Activated gamma-delta T cell treated with Interleukin-2 at 50 U/mL for 16 hours (primary cell): ENCODE data around the gene SLC19A2.
"Not testable (repeated sequence)": the region's sequence is repeated elsewhere in the genome, so short reads cannot be mapped to it uniquely, and the experiment has no call there.

Experiments
- DNase-seq: peaks from one replicate; pipeline ENCODE4 v3.0.0-alpha.2; 2020

Gene SLC19A2

DNA sequence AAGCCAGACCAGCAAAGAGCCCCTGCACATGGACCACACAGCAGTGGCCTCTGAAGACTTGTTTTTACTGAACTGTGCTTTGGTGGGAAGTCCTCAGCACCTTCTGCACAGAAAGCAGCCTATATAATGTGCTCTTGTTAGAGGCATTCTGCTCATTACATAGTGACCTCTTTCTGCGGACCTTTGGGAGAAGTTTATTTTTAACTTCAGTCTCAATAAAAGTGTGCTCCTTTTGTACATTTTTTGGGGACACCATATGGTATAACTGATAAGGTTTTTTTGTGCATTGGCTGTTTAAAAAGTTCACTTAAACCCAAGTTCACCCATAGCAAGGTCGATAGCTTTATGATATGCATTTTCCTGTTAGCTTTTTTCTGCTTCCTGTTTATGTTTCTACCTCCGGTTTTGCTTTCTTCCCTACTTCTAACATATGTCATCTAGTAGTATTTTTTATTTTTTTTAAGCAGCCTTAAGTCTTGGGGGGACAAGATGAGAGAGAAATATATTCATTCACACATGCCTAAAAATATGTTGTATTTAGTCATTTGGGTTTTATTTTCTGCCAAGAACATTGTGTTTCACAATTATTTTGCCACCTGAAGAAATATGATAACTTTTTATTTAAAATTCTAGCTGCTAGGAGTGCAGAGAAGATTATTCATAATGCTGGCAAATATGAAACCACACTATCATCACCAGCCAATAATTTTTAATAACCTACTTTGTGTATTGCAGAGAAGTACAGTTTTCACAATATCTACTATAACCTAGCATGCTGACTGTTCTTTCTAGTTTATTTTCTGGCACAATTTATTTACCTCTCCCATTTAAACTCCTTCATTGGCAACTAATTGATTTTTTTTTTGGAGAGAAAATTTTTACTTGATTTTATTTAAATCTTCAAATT, 22.9 kb upstream of the SLC19A2 start:
- no peak for DNase-seq

DNA sequence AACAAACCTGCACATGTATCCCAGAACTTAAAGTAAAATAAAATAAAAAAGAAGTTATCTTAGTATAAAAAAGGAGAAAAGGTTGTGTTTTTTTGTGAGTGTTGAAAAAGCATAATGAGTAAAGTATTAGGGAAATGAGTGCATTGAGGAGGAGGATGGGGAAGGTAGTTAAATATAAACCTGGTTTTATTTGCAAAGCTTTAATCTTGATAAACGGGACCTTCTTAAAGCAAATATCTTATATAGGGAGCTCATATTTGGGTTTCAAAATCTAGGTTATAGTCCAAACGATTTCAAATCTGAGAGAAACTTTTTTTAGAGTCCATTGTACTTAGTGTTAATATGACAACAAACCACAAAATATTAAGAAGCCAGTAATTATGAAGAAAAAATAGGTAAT, 21.7 kb upstream of the SLC19A2 start:
- DNase-seq = no peak

DNA sequence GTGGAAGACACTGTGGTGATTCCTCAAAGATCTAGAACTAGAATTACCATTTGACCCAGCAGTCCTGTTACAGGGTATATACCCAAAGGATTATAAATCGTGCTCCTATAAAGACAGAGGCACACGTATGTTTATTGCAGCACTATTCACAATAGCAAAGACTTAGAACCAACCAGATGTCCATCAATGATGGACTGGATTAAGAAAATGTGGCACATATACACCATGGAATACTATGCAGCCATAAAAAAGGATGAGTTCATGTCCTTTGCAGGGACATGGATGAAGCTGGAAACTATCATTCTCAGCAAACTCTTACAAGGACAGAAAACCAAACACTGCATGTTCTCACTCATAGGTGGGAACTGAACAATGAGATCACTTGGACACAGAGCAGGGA, 17.9 kb upstream of the SLC19A2 start:
- DNase-seq = not testable (repeated sequence)

DNA sequence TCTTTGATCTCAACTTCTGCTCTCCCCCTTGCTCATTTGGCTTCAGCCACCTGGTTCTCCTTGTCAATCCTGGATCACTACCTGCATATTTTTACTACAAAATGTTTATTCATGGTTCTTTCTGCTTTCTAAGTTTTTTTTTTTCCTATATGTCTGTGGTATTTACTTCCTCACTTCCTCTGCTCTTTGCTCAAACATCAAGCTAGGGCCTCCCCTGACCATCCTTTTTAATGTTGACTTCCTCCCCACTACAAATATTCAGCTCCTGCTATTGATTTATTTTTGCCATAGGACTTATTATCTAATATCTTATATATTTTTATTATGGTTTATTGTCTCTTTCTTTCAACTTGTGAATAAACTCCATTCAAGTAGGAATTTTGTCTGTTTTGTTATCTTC, 14.1 kb upstream of the SLC19A2 start:
- no peak for DNase-seq

DNA sequence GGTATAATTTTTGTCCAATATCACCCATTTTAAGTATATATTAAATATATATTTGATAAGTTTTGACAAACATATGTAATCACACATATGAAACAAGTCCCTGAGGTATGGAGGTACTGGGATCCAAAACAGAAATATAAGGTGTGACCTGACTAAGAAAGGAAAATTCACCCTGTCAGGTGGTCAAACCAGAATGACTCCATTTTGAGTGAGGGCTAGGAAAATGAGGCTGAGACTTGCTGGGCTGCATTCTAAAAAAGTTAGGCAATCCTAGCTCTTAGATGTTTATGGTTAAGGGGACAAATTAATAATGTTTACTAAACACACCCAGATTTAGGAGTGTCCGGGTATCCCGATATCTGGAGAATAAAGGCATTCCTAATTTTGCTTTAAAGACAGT, 11.6 kb upstream of the SLC19A2 start:
- DNase-seq = no peak

DNA sequence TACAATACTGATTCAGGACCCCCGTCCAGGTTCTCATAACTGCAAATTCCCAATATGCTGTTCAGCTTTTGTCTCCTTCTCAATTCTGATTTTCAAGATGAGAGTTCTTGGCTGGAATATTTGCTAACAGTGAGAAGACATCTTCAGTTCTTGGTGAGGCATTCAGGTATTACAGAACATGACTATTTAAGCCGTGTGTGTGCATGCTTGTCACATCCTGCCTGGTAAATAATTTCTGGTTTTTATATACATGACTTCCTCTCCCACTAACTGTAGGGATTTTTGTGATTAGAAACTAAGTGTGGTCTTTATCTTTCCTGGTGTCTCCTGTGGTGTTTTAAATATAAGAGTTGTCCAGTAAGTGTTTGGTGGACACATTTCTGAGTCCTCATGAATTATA, 10.2 kb upstream of the SLC19A2 start:
- DNase-seq = no peak

DNA sequence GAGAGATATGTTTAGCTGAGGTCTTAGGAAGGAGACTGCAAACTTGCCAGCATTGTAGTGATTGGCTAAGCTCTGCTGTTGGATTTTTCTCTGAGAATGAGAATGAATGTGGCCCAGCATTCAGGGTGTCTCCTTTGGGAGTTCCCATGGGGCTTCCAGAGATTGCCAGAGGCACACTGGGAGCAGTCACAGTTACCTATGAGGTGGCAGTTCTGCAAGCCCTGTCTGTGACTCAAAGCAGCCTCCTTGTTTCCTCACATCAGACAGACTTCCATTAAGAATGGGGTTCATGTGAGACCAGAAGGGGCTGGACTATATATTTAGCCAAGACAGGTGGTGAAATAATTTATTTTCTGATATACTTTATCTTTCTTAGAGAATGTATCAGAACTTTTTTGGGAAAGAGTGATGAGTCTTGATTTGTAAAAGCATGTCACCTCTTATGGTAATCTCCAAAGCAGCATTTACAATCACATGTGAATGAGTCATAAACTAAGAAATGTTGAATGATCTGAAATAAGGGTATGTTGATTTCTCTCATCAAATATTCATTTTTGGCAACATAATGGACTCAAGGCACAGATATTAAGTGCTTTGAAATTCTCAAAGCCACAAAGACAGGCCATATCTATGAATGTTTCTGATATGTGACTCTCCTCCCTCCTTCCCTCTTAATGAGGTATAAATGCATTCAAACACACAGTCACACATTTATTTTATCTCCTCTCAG, 9.5 kb upstream of the SLC19A2 start:
- DNase-seq = no peak

DNA sequence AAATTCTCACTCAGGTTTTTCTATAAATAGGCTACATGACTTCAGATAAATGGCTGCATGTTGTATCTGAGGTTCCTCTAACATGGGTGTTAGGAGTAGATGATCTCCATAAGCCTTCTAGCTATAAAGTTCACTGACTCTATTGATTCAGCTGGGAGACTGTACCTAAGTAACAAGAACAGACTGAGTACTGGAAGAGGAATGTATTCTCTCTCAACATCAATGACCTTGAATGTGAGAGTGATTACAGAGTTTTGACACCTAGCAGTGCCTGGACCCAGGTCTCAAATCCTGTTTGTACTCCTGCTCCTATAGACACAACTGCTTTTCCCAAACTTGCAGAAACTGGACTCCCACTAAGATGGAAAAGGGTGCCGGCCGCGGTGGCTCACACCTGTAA, 8.6 kb upstream of the SLC19A2 start:
- DNase-seq = no peak

DNA sequence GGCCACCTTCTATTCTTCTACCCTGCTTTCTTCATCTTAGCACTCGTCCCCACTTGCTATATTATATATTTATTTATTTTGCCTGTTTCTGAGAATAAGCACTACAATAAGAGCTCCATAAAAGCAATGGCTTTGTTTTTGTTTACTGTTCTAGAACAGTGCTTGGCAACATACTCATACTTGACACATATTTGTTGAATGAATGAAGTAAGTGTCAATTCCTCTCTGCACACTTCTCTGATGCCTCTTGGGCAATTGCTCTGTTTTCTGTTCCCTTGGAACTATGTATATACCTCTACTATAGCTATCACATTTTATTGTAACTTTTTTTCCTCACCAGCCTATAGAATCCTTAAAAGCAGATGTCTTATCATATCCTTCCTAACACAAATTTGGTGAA, 7.5 kb upstream of the SLC19A2 start:
- no peak for DNase-seq

DNA sequence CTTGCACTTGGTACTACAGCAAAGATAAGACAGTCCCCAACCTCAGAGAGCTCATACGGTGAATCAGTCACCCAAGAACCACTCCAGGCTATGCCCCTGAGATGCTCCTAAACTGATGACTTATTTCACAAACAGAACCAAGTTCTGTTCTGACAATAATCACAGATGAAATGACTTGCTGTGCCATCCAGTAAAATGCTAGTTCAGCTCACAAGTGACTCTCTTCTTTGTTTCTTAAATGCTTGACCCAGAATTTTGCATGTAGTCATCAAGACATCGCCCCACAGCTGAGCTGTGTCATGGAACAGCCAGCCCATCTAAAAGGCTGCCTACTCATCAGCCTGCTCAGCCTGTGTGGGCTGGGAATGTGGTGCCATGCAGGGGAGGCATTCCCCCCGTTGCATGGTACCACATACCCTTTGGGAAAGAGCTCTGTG, 6.1 kb upstream of the SLC19A2 start:
- DNase-seq = no peak

DNA sequence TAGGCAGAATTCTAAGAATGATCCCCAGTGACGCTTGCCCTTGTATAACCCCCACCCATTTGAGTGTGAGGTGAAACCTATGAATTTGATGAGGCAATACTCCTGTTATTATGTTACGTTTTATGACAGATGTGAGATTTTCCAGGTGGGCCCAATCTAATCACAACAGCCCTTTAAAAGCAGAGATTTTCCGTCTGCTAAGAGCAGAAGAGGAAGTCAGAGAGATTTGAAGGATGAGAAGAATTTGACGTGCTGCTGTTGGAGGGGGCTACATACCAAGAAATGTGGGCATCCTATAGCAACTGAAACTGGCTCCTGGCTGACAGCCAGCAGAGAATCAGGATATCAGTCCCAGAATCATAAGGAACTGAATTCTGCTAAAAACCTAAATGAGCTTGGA, 2.4 kb upstream of the SLC19A2 start:
- no peak for DNase-seq

DNA sequence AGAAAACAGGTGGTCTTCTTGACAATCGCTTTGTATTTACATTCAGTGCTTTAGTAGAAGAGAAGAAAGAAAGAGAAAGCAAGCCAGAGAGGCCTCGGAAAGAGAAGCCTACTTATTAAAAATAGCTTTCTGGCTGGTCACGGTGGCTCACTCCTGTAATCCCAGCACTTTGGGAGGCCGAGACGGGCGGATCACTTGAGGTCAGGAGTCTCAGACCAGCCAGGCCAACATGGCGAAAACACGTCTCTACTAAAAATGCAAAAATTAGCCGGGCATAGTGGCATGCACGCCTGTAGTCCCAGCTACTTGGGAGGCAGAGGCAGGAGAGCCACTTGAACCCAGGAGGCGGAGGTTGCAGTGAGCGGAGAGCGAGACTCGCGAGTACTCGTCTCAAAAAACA, 1.8 kb upstream of the SLC19A2 start:
- no peak for DNase-seq

DNA sequence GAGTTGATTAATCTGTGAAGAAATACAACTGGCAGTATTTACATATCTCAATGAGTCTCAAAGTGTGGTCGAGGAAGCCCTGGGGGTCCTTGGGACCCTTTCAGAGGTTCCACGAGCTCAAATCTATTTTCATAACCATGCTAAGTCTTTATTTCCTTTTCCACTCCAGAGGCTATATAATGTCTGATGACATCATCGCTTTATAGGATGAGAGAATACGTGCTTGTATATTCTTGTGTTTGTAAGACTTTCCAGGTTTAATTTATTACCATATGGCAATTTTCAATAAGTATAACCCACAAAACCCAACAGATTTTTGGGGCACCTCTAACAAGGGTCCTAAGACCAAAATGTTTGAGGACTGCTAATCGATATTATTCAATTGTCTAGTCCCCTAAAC, 1.4 kb upstream of the SLC19A2 start:
- no peak for DNase-seq

DNA sequence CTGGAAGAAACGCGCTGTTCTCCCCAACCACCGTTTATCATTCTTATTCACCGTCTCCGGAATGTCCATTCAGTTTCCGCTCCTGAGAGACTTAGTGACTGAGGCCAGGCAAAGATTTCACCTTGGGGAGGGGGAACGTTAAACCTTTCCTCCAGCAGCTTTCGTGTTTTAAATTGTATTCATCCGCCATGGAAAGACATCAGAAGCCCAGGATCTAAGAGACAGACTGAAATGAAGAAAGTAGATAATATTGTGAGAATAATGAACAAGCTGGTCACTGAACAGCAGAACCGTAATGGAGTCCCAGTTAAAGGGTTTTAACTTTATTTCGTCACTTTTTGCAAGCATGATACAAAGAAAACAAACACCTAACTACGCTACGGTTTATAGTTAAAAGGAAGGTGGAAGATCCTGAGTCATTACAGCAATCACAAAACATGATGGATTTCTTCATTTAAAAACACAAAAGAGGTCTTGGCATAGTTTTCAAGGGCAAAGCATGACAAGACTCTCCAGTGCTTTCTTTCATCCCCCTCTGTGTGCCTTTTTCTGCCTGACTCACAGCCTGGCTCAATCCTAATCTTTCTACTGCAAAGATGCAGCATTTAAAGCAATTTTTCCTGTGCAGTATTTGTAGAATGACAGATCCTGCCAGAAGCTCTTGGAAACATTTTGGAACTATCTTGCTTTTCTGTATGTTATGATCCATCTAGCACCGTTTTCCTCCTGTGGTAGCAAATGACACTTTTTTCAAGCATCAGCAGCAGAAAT, 722 bp upstream of the SLC19A2 start:
- DNase-seq = no peak

DNA sequence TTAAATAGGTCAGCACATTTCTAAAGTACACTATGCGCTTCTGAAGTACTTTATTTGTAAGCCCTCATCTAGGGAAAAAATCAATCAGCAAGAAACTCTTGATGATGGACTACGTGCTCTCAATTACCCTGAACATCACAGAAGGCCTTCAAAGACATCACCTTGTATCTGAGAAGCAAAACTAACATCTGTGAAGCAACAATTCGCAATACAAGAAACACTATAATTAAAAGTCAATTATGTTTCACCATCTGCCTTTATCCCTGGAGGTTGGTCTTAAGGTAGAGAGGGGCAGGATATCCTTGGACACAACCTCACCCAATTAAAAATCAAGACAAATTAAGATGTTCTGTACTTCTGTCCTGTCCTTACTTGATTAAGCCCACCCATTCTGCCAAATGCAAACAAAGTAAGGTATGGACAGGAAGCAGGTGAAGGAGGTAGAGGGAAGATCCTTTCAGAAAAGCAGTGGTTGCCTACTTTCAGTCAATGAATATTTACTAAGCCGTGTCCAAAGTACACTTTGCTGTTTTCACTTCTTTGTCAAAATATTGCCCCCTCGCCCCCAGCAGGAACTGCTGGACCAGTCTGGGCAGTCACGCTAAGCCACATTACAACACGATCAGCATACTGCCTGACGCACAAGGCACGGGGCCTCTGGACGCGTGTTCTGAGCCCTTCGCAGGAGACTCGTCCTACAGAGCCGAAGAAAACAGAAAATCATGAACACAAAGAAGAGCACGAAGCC, 887 bp downstream of the SLC19A2 start:
- peak; percentile 19 for DNase-seq

DNA sequence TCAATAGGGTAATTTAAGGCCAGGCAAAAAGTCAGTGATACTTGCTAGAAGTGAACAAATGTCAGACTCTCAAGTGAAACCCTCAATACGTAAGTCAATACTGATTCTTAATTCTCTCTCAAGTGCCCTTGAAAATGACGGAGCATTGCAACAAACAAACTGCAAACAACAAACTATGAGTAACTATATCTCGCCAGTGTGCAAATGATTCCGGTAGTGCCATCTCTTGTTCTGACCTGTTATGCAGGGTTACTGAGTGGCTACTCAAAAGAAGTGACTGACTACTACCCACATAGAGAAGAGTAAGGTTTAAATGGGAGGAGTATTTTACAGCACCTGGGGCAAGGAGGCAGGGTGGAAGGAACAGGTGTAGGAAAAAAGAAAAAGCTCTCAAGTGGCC, 1.6 kb downstream of the SLC19A2 start:
- DNase-seq = no peak

DNA sequence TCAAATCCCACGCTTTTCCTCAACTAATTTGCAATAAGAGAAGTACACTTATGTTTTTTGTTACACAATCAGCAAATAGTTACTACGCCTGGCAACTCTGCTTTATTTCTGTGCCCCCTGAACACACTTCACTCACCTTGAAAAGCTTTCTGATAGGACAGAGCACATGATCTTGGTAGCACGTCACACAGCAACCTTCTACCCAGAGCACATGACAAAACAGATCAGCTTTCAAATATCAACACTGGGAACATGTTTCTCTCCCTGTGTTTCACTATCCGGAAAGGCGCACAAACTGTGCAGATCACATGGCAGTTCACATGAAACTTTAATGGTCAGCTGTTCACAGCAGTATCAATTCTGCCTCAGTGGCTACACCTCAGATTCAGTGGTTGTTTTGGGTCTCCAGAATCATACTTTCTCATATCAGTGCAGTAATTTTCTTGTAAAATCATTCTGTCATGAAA, 2.2 kb downstream of the SLC19A2 start:
- no peak for DNase-seq

DNA sequence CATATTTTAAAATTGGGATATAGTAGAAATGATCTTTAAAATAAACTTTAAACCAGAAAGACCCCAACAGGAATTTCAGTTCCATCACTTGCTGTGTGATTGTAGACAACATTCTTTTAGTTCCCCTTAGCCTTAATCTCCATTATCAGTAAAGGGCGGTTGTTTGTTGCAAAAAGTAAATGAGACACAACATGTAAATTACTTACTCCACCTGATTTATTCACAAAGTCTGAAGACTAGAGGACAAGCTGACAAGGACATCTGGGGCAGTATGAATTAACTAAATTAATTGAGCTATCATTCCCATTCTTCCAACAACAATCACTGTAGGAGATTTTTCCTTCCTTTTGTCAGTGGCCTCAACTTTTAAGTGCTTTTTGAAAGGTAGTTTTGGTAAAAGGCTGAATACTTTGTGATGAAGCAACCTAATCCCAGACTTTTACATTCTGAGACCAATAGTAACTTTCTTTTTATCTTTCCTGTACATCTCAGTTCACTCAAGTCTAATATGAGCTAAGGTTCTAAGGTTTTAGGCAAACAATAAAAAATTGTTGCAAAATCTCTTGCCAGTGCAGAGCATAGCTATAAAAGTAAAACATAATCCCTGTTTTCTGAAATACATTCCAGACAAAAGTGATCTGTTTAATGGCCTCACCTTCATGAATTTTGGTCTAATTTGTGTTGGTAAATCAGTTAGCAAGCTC, 6.2 kb downstream of the SLC19A2 start:
- DNase-seq = no peak

DNA sequence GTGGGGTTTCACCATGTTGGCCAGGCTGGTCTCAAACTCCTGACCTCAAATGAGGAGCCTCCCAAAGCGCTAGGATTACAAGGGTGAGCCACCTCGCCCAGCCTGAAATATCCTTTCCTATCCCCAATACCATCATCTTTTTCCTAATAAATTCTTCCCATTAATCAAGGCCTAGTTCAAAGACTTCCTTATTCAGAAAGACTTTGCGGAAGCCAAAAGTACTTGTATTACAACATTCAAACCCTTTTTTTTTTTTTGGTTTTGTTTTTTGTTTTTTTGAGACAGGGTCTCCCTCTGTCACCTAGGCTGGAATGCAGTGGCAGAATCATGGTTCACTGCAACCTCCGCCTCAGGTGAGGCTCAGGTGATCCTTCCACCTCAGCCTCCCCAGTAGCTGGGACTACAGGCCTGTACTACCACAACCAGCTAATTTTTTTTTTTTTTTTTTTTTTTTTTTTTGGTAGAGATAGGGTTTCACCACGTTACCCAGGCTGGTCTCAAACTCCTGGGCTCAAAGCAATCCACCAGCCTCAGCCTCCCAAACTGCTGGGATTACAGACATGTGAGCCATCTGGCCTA, 7.6 kb downstream of the SLC19A2 start:
- no peak for DNase-seq

DNA sequence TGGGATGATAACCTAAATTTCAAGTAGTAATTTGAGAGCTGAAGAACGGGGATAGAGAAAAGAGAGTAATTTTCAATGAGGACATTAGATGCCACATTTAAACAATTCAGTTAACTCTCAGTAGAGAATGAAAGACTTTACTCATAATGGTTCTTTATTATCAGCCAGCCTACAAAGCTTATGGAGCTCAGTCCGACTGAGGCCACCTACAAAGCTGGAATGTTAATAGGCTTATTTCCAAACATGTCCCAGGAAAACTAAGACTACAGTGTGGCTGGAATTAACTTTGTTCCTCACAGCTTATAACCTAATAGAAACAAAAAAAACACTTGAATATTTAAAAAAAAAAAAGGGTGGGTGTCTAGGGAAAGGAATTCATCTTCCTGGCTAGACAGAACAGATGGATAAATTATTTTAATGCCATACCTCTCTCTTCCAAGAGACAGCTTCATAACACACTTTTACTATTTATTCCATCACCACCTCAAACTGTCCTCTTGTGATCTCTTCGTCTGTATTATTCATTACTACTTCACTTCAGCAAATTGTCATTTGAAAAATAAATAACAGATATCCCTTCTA, 9.8 kb downstream of the SLC19A2 start:
- no peak for DNase-seq

DNA sequence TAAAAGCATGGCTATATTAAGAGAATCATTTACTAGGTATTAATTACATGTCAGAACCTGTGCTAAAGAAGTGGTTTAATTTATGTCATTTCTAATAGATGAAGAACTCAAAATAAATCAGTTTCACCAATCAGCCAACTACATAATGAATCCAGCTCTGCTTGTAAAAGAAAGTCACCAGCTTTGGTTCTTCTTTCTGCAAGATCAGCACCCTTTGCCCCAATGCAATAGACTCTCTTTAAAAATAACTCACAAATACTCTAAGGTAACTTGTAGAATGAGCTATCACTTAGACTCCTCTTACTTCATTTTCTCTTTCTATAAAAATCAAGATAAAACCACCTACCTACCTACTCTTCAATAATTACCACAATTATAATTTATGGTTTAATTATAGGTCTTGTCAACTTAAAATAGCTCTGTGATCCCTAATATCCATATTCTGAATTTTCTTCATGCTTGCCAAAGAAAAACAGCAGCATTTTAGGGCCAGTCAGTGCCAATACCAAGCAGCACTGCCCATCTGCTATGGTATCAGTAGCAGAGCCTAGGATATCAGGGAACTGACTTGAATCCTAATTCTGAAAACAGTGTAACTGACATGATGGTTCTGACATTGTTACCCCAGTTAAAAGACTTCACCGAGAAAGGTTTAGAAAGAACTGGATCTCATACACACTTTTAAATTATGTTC, 11.3 kb downstream of the SLC19A2 start:
- DNase-seq = no peak
